HG03342 (cell line): ENCODE results near the gene CBLB.
"Not testable (repeated sequence)": the region's sequence is repeated elsewhere in the genome, so short reads cannot be mapped to it uniquely, and the experiment has no call there.

Source experiments
- ATAC-seq: cut with Tn5 transposase; IDR thresholded peaks from one replicate; pipeline ENCODE4 v1.9.1; 2021; ENCODE audit warnings: mild to moderate bottlenecking, moderate library complexity; ENCODE audit not compliant: unreplicated experiment

The CBLB gene

DNA sequence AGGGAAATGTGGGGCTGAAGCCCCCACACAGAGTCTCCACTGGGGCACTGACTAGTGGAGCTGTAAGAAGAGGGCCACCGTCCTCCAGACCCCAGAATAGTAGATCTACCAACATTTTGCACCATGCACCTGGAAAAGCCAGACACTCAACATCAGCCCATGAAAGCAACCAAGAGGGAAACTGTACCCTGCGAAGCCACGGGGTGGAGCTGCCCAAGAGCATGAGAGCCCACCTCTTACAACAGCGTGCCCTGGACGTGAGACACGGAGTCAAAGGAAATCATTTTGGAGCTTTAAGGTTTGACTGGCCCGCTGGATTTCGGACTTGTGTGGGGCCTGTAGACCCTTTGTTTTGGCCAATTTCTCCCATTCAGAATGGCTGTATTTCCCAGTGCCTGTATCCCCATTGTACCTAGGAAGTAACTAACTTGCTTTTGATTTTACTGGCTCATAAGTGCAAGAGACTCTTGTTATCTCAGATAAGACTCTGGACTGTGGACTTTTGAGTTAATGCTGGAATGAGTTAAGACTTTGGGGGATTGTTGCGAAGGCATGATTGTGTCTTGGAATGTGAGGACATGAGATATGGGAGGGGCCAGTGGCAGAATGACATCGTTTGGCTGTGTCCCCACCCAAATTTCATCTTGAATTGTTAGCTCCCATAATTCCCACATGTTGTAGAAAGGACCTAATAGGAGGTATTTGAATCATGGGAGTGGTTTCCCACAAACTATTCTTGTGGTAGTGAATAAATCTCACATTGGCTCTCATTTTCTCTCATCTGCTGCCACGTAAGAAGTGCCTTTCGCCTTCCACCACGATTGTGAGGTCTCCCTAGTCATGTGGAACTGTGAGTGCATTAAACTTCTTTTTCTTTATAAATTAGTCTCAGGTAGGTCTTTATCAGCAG, 105.8 kb downstream of the CBLB start:
- no peak for ATAC-seq

DNA sequence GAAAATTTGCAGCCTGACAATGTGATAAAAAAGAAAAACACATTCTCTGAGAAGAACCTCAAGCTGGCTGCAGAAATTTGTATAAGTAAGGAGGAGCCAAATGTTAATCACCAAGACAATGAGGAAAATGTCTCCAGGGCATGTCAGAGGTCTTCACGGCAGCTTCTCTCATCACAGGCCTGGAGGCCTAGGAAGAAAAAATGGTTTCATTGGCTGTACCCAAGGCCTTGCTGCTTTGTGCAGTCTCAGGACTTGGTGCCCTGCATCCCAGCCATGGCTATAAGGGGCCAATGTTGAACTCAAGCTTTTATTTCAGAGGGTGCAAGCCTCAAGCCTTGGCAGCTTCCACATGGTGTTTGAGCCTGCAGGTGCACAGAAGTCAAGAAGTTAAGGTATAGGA, 106.6 kb downstream of the CBLB start:
- not testable (repeated sequence) for ATAC-seq

DNA sequence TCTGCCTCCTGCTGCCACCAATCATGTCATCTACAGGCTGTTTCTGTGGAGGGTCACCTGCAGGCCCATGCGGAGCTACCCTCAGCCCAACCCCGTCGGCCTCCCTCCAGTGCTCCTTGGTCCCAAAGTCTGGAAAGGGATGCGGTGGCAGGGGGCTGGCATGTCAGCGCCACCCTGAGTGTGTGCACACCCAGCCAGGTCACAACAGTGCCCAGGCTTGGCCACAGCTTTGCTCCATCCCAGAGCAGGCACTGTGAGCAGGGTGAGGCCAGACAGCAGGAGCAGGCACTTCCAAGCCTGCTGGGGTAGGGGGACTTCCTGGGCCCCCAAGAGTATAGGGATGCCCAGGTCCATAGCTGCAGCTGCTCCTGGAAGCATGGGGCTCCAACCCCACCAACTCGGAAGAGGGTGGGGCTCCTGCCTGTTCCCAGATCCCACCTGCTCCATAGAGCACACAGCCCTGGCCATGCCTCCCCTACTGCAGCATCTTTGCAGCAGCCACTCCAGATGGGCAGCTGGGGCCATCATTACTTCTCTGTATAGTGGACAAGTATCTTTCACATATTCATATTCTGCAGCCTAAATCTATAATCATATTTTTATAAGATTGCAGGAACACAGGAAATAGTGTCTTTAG, 109.3 kb downstream of the CBLB start:
- ATAC-seq, result no peak

DNA sequence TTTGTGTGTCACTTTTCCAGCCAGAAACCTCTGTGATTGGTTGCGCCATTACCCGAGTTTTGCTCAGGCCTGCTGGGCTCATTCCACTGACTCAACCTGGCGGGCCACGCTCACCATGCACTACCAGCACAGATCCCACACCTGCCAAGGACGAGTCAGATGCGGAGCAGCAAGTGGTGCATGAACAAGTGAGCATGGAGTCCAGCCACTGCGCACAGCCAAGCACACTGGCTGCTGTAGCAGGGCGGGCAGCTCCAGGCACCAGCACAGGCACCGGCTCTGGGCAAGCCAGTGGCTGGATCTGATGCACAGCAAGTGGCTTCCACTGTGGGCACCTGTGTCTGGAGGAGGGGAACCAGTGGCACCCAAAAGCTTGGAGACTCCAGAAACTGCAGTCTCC, 110.4 kb downstream of the CBLB start:
- no peak for ATAC-seq

DNA sequence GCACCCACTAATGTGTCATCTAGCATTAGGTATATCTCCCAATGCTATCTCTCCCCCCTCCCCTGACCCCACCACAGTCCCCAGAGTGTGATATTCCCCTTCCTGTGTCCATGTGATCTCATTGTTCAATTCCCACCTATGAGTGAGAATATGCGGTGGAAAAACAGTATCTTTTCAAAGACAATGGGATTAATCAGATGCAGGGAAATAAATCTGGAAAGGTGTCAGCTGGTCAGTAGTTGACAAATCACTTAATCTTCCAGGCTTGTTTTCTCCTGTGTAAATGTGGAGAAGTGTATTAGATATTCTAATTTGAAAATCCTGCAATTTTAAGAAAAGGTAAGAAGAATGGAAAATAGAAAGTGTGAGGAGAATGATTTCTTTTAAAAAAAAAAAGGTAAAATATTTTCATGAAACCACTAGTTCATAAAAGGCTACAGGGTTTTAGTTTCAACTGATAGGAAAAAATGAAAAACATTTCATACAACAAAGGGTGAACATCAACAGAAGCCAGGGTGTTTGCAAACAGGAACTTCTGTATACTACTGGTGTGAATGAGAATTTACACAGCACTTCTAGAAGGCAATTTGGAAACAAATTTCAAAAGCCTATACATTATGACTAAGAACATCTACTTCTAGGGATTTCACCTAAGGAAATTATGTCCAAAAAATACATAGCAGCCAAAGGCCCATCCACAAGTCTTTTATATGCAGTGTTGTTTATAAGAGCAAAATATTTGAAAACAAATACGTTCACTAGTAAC, 113.5 kb downstream of the CBLB start:
- ATAC-seq, result no peak

DNA sequence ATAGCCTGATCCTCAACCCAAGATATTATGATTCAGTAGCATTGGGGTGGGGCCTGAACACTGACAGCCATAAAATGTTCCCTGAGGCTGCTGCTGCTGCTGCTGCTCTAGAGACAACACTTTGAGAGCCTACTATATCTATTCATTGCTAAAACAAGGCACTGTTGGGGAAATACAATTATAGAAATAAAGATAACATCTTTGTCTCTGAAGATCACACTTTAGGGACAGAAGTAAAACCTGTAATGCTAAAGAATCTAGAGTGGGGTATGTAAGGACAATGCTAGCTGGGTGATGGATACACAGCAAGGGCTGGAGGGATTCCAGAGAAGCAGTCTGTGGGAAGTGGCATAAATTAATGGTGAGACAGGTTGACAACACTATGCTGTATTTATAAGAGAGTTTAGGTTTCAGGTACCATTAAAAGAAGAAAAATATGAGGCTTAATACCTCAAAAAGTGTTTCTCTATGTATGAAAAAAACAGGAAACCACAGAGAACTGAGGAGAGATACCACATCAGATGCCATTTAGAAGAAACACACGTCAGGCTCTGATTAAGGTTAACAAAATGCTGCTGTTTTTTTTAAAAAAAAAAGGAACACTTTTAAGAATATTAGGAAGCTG, 115.9 kb downstream of the CBLB start:
- ATAC-seq, result no peak

DNA sequence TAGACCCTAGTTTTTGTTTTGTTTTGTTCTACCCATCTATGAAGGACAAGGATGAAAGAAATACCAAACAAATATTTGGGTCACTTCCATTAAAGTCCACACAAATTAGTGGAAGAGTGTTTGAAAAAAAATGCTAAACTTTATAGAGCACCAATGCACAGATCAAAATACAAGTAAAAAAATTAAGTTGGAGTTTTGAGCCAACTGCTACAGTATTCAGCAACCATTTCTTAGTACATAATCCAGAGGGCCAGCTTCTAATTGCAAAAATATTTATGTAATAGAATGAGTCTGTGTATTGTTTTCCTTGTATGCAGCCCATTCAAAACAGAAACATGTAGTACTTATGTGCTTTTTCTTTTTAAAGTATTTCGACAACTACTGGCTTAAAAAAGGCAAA, 121.1 kb downstream of the CBLB start:
- no peak for ATAC-seq

DNA sequence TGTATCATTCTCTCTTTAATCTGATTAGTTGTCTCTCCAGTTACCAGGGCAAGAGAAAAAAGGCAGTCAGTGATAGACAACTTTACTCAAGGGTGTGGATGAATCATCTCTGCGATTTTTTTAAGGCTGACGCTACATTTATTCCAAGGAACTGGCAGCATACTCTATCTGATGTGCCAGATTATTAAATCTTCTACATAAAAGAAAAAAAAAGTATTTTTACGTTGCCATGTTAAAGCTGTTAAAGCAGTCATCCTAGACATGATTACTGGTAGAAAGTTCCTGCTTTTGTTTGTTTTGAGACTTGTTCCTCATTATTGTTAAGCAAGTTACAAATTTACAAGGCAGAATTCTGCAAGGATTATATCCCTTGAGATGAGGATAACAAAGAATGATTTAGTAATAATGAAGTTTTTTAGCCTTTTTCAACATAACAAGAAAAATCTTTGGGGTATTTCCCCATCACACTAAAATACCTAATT, 121.7 kb downstream of the CBLB start:
- no peak for ATAC-seq

DNA sequence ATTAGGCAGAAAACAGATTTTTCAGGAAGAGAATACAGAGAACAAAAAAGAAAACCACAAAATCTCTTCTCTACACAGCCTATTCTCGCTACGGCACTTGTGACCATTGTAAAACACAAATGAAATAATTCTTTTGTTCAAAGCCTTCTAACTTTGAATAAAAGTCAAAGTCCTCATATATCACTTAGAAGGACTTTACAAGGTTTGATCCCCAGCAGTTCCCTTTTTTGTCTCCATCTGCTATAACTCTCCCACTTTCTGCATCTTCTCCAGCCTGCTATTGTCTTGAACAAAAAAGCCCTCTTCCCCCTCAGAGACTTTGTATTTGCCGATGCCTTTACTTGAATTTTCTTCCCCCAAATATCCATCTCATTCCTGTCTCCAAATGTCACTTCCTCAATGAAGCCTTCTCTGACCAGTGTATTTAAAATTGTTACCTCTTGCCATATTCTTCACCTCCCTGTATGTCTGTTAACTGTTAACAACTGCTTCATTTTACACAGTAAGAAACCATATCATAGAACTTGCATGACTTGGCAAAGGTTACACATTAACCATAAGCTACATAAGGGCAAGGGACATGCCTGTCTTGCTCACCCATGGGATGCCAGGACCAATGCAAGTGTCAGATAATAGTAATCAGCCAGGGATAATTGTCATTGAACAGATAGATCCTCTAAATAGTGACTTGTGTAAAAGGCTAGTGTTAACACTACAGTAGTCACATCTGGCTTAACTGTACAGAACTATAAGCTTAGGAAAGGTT, 122.4 kb downstream of the CBLB start:
- peak; percentile 81 for ATAC-seq

DNA sequence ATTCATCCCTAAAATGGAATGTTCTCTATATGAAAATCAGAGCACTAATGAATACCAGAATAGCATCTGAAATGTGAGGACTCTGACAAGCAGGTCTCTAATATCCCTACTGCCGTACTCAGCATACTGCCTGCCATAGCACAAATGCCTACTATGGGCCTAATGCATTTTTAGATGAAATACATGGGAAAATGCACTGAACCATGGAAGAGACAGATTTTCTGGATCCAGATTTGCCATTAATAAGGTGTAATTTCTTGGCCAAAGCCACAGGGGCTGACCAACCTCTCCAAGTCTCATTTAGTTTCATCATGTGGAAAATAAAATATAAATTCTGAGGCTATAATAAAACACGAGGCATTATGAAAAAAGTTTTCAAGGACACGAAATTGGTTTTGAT, 123.8 kb downstream of the CBLB start:
- no peak for ATAC-seq

DNA sequence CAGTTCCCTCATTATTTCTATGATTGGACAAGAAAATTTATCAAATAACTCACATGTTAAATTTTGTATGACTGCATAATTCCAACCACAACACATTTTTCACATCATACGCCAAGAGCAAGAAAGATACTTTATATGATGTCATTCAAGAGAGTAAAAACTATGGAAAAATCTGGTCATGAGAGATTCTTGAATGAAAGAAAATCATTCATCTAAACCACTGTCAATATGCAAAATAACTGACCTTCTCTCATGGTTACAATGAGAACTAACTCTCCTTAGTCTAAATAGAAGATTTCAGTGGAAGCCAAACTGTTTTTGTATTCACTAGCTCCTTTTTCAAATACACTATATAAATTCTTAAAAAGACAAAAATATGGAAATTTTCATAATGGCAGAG, 124.6 kb downstream of the CBLB start:
- ATAC-seq, result no peak

DNA sequence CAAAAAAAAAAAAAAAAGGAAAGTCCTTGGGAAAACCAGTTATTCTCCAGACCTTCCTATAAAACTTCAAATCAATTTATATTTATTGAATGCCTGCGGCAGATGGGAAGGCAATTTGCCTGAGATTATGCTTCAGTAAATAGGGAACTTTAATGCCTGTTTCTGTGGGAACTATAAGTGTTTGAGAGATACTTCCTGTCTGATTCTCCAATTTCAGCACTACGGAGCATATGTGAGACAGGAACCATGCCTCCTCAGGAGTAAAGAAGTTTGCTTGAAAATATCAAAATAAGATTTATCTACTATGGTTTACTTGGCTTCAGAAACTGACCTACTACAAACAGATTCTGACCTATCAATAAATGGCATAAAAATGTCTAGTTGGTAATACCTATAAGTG, 135.5 kb downstream of the CBLB start:
- no peak for ATAC-seq

DNA sequence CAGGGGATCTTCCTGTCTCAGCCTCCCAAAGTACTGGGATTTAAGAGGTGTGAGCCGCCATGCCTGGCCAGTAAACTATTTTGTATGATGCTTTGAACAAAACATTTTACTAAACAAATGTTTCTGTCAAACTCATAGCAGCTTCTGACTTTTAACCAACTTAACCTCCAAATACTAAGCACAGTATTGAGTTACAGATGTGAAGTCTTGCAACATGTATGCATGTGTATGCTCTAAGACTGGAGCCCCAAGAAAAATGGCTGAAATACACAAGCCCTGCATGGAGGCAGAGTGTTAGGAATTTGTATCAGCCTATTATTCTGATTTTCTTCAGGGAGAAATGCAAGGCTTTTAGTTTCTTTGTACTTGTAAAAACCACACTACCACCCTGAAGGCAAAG, 137.1 kb downstream of the CBLB start:
- no peak for ATAC-seq

DNA sequence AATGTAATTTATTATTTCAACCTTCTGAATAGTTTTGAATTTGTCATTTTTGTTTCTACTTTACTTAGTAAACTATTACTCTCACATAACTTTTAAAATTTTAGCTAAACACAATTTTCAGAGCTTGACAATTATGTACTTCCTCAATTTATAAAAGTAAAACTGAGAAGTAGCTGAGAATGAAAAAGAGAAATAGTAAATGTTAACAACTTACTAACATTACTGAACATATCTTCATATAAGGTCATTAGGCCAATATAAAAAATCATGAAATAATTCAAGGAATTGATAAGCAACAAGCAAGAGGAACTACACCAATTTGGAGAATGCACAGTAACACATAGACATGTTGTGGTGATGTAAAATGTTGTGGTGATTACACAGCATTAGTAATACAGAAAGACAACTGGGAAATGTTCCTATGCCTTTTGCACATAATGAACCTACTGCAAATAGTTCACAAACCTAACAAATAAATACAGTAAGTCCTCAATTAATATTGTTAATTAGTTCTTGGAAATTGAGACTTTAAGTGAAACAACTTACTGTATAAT, 137.9 kb downstream of the CBLB start:
- ATAC-seq, result no peak

DNA sequence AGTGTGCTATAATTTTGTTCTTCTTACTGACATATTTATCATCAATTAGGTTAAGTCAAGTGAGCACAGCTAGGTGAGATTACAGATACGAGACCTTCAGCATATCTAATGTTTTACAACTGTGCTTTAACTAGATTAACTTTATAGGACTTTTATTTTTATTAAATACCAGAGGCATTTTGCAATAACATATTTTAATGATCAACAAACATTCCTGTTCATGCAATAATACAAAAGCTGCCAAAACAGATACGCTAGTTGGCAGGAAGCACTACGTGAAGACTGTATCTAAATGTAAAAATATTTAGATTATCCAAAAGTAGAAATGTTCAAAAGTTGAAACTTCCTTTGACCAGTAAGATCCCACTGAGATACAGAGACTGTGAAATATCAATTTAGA, 139.1 kb downstream of the CBLB start:
- no peak for ATAC-seq

DNA sequence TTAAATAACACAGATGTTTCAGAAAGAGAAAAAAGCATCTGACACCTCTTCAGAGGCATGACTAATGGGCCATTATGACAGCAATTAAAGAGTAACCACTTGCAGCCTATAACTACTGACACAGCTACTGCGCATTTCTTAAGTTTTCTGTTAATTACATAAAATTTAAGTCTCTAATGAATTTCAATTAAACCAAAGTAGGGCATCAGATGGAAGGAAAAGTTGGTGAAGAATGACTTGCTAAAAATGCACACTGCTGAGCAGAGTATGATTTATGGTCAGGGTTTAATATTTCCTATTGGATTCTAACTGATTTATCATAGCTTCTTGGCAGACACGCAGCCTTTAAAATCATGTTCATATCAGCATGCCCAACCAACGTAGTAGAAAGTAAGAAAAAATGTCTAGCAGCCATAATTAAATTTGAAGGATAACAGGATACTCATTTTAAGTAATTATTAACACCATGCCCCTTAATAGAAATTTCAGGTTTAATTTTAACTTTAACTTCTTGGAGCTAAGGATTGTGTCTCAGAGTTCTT, 140.0 kb downstream of the CBLB start:
- ATAC-seq, result no peak

DNA sequence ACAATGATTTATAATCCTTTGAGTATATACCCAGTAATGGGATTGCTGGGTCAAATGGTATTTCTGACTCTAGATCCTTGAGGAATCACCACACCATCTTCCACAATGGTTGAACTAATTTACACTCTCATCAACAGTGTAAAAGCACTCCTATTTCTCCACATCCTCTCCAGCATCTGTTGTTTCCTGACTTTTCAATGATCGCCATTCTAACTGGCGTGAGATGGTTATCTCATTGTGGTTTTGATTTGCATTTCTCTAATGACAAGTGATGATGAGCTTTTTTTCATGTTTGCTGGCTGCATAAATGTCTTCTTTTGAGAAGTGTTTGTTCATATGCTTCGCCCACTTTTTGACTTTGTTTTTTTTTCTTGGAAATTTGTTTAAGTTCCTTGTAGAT, 141.8 kb downstream of the CBLB start:
- not testable (repeated sequence) for ATAC-seq

DNA sequence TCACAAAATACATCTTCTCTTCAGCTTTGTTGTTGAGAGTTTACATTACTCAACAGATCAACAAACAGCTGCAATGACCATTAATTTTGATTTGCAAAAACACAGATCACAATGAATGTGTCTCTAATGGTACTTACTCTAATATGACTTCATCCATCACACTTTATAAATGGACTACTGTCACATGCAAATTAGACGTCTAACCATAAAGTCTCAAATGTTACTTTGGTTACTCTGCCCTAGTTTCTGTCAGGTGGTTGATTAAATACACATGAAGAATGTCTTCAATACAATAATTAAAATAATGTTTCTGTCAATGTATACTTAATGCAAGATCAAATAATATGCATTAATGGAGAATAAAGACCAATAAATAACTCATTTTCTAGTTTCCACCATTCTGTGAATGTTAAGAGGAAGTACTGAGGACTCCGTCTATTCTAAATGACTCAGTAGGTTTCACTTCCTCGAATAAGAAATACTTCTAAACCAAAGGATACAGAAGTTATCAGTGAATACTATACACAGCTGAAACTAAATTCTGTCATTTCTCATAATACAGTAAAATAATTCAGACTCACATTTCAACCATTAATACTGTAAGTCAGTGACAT, 145.8 kb downstream of the CBLB start:
- ATAC-seq, result peak; percentile 100

DNA sequence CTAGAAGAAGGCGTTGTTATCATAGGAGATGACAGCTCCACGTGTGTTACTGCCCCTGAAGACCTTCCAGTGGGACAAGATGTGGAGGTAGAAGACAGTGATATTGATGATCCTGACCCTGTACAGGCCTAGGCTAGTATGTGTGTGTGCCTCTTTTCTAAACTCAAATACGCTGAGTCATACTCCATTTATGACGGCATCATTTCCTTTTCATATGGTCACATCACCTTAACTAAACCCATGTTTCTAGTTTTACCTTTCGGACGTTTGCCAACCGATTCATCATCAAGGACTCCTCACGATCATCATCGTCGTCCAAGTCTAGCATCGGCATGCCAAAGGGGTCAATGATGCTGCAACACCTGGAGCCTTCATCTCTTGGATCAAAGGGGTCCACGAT, 149.0 kb downstream of the CBLB start:
- no peak for ATAC-seq
